GM21447 (cell line): Measurements from ENCODE around the gene RBFOX2.

Experiments used
- ATAC-seq: cut with Tn5 transposase; IDR thresholded peaks from one replicate; pipeline ENCODE4 v1.9.1; 2021; ENCODE audit not compliant: unreplicated experiment

RBFOX2 gene

DNA sequence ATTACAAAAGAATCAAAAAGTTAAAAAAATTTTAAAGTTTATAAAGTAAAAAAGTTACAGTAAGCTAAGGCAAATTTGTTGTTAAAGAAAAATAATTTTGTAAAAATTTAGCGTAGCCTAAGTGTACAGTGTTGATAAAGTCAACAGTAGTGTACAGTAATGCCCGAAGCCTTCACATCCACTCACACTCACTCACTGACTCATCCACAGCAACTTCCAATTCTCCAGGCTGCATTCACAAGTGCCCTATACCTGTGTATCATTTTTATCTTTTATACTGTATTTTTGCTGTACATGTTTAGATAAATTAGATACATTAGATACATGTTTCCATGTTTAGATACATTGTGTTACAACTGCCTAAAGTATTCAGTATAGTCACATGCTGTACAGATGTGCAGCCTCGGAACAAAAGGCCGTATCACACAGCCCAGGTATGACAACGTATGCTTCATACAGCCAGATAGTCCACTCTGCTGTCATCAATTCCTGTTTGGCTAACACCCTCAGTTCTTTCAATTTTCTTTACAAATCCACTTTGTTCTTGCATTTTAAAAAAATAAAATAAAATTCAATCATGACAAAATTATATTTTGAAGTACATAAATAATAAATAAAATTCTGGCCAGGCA, 80.7 kb downstream of the RBFOX2 start:
- no peak for ATAC-seq

- no peak for ATAC-seq
Observed at GRCh38 chr22:35944458-35944857, 84.2 kb downstream of the RBFOX2 start.

- ATAC-seq, result no peak
Observed at GRCh38 chr22:35940166-35940565, 88.5 kb downstream of the RBFOX2 start.

- ATAC-seq, result no peak
Observed at GRCh38 chr22:35938226-35938625, 90.4 kb downstream of the RBFOX2 start.

- no peak for ATAC-seq
Observed at GRCh38 chr22:35930933-35931332, 97.7 kb downstream of the RBFOX2 start.

DNA sequence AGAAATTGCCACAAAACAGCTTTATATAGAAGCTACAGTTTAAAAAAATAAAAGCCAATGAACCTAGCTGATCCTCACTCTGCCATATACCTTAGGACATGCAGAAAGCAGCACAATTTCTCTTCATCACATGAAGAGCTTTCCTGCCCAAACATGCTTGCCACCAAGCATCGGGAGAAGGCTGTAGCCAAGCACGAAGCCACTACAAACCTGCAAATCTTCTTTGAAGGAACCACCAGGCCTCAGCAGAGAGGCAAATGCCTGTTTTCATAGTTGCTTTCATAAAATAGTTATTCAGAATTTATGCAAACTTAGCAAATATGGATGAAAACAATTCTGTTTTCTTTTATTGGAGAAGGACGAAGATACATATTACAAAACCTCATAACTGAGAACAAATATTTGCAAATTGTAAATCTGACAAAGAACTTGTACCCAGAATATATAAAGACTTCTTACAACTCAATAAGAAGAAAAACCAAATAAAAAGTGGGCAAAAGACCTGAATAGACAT, 100.3 kb downstream of the RBFOX2 start:
- ATAC-seq, result no peak

DNA sequence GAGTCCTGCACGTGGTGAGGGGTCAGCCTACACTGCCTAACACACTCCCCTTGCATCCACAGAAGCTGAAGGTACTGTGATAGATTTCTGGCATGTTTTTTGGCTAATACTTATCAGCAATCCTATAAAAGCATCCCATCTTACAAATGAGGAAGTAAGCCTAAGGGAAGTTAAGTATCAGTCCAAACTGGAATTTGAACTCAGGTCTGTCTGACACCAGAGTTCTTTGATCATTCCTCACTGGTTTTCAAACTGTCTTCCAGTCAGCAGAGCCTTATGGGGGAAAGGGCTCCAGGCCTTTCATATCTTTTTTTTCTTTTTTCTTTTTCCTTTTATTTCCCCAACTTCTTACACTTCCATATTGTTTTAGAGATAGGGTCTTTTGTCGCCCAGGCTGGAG, 105.6 kb downstream of the RBFOX2 start:
- ATAC-seq, result no peak

DNA sequence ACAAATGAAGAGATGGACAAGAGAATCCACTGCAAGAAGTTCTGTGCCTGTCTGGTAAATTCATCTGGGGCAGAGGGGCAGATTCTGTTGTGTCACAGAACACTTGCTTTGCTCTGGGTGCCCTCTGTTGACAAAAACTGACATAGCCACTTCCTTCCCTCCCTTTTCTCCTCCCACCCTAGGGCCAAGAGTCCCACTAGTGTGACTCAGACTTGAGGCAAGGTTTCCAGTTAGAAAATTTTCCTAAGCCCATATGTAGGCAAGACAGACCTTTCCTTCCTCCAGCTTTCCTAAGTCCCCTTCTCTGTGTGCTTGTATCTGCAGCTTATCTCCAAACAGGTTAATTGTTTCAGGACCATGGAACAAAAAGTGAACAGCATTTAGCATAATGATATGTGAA, 106.8 kb downstream of the RBFOX2 start:
- no peak for ATAC-seq

- no peak for ATAC-seq
Observed at GRCh38 chr22:35921044-35921443, 107.6 kb downstream of the RBFOX2 start.

GRCh38 chr22:35919002-35919542, 109.6 kb downstream of the RBFOX2 start:
- no peak for ATAC-seq

- ATAC-seq, result no peak
Observed at GRCh38 chr22:35918456-35918855, 110.2 kb downstream of the RBFOX2 start.

- ATAC-seq, result no peak
Observed at GRCh38 chr22:35917651-35918050, 111.0 kb downstream of the RBFOX2 start.

- no peak for ATAC-seq
Observed at GRCh38 chr22:35915477-35916013, 113.1 kb downstream of the RBFOX2 start.

DNA sequence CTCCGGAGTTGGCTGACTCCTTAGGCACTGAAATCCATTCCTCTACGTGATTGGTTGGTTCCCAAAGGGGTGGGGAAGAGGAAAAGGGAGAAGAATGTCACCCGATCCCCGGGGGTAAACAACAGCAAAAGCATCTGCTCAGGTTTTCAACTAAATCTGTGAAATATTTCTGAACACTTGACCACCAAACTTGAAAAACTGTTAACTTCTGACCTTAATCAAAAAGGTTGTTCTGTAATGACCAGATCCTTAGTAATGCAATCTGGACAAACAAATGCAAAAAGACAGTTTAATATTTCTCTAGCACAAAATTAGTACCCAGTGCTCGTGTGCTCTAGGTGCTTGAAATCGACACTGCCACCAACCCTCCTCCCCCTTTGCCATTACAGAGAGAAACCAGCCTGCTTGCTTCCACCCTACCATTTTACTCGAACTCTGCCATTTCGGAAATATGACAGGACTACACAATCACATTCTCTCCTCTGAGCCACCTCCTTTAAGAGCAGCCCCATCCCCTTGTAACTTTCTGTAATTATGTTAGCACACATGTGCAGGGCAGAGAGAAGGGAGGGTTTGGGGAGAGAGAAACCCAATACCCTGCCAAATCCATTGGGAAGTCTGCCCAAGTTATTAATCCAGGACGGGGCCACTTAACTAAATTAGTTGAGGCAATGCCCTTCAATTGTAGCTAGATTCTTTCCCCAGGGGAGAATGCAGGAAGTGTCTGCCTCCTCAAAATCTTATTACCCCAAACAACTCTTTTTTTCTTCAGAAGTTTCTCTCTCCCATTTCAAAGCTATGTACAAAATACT, 113.8 kb downstream of the RBFOX2 start:
- ATAC-seq, result no peak

- no peak for ATAC-seq
Observed at GRCh38 chr22:35914357-35914664, 114.3 kb downstream of the RBFOX2 start.

DNA sequence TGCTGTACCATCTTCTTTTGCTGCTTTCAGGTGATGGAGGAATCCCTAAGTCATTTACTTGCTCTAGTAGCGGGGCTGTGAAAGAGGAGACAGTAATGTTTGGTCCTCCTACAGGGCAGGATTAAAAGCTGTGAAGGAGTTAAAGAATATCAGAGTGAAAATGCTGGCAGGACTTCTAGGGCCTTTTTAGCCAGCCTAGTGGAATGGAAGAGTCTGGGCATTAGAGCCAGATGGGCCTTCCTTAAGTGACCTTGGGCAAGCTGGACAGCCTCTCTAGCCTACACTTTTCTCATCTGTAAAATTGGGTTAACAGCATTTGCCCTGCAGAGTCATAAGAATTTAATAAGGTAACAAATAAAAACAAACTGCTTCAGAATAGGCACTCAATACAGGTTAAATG, 114.7 kb downstream of the RBFOX2 start:
- ATAC-seq, result no peak

DNA sequence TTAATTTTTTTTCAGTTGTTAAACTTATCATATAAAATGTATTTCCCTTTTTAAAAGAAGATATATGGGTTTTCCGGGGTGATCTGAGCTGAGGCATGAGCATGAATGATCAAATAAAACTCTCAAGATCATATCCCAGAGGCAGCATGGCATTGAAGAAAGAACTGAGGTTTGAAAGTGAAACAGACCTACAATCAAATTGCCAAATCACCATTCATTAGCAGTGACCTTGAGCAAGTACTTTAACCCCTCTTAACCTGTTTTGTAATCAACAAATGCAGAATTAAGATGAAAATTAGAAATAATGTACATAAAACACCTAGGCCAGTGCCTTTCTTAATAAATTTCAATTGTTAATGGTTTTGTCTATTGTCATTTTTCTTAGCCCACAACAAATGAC, 116.0 kb downstream of the RBFOX2 start:
- no peak for ATAC-seq

DNA sequence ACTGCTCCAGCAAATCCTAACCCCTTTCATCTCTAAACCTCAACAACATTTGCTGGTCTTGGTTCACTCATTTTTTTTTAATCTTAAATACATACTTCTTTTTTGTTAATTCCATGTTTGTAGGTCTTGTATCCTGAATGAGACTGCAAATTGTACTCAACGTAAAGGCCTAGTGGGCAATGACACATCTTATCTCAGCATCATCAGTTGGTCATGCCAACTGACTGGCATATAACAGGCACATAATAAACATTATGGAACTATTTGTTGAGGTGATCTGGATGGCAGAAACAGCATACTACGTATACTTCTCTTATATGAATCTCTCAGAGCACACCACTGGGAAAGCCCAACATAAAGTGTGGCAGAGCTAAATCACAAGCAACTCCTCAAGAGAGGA, 116.7 kb downstream of the RBFOX2 start:
- ATAC-seq, result no peak

DNA sequence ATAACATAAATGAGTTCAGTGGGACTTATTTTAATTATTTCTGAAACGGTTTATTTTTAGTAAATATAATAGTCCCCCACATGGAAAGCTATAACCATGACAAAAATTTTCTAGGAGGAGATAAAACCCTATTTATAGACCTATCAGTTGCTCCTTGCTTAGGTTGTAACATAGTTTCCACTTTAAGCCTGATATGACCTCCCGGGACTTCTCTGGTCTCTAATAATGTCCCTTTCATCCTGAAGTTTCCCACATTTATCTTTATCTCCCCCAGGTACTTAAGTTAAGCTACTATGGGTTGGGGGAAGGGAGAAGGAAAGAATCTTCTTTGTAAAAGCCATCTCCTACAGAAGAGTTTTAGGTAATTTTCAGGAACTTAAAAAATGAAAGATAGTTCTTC, 117.7 kb downstream of the RBFOX2 start:
- ATAC-seq, result no peak

DNA sequence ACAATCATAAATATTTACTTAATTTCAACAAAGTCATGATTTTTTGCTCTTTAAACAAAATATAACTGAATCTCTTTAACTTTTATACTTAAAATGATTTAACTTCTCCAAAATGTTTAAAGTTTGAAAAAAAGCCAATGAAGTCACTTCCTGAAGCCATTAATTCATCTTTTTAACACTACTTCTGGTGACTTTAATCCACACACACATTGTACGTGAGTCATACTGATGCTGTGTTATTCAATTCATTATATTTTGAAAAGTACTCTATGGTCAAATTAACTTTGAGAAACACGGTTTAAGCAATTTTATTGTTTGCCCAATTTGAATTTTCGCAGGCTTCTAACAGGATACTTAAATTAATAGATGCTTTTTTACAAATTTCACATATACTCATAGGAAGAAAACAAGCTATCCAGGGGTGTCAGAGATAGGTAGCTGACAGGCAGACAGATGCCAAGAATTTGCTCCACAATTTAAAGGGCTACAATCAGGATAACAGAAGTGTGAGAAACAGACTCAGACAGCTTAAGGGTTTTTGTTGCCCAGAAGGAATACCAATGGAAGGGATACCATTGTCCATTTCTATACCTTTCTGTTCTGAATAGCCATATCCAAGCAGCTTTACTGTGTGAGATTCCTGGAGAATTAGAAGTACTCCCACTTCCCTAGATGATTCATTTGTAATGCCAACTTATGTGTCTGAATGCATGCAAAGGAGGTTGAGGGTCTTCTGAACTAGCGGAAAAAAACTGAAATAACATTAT, 118.4 kb downstream of the RBFOX2 start:
- ATAC-seq, result no peak

- no peak for ATAC-seq
Observed at GRCh38 chr22:35905894-35906293, 122.7 kb downstream of the RBFOX2 start.
